Lung microvascular endothelial cell (primary cell): Measurements from ENCODE around the gene TDRD12. TPM values are rescaled to one million over a fixed set of nuclear protein-coding genes. Genes with fewer than 3 reads are reported as not detected.

Source experiments
- DNase-seq, 2 donors: peaks; one replicate each; pipeline versions ENCODE4 v3.0.0 to v3.0.0-alpha.2; 2010; ENCODE audit warnings: low read depth in 2 of 2
- total RNA-seq: library from RNA; depleted of rRNA; stranded (reverse); fragments of >200 nt; gene quantifications from 2 replicates; pipeline ENCODE4 v1.2.1, GENCODE V29; 2014

TDRD12 gene, protein sequence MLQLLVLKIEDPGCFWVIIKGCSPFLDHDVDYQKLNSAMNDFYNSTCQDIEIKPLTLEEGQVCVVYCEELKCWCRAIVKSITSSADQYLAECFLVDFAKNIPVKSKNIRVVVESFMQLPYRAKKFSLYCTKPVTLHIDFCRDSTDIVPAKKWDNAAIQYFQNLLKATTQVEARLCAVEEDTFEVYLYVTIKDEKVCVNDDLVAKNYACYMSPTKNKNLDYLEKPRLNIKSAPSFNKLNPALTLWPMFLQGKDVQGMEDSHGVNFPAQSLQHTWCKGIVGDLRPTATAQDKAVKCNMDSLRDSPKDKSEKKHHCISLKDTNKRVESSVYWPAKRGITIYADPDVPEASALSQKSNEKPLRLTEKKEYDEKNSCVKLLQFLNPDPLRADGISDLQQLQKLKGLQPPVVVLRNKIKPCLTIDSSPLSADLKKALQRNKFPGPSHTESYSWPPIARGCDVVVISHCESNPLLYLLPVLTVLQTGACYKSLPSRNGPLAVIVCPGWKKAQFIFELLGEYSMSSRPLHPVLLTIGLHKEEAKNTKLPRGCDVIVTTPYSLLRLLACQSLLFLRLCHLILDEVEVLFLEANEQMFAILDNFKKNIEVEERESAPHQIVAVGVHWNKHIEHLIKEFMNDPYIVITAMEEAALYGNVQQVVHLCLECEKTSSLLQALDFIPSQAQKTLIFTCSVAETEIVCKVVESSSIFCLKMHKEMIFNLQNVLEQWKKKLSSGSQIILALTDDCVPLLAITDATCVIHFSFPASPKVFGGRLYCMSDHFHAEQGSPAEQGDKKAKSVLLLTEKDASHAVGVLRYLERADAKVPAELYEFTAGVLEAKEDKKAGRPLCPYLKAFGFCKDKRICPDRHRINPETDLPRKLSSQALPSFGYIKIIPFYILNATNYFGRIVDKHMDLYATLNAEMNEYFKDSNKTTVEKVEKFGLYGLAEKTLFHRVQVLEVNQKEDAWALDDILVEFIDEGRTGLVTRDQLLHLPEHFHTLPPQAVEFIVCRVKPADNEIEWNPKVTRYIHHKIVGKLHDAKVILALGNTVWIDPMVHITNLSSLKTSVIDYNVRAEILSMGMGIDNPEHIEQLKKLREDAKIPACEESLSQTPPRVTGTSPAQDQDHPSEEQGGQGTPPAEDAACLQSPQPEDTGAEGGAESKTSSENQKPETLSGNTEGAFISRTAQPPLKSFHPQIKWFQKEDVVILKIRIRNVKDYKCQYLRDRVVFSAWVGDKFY (N-terminal part only)
- total RNA-seq: 0.40 and 1.5 TPM in 2 replicates

DNA sequence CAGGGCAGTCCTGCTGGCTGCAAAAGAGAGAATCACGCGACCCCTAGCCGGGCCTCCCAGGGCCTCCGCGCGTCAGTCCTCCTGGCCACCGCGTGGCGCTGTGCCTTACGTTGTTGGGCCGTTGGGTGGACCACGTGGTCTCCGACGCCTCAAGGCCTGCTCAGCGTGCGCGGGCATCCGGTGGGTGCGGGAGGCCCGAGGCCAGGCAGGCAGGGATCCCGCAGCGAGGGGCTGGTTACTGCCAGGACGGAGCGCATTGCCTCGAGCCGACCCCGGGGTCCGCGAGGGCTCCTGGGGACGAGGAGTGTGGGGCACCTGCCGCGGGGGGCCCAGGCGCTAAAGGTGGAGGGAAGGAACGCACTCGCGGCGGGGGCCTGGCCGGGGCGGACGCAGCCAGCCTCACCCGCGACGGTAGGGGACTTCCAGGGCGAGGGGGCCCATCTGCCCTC, at the start of gene TDRD12:
Gene TDRD12, plus strand, starts transcription at position 157 of the 449 bp plus-strand sequence. CDS start 306 bp downstream, outside the sequence.
- DNase-seq: no peak

DNA sequence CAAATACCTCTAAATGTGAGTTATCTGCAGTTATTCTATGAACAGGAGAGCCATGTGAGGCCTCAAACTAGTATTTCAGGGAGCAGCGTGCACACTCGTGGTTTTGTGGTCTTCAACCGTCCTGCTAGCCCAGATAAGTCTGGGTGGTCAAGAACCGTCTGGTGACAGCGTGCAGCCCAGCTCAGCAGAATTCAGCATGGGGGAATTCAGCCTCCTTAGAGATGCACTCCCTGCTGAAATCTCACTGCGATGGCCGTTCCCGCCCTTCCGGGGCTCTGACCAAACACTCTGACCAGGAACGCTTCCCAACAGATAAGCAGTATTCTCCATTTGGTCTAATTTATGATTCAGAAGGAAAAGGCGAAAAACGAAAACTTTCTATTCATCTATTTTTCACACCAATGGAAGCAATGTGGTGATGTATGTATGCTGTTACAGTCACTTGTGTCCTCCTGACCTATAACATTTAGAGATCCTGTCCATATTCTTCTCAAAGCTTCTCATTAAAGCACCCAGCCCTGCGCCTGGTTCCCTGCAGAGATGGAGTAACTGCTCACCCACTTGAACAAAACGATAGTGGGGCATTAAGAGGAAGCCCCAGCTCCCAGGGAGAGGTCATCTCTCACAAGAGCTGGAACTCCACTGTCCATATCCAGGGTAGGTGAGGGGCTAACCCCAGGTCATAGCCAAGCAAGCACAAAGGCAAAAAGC, 47.5 kb upstream of the TDRD12 start:
- DNase-seq: no peak

DNA sequence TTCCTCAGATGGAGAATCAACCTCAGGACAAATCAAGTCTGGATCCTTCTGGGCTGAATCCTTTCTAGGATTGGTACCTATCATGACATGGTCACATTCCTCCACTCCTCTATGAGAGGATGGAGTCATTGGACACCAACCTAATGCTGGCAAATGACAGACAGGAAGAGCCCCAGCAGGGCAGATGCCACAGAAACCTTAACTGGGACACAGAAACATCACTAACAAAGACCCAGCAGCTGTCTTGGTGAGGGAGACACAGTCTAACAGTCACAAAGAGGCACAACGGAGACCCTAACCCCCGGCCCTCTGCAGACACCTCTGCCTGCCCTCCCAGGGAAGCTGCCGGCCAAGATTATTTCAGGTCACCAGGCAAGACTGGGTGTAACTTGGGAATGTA, 46.7 kb upstream of the TDRD12 start:
- no peak for DNase-seq

DNA sequence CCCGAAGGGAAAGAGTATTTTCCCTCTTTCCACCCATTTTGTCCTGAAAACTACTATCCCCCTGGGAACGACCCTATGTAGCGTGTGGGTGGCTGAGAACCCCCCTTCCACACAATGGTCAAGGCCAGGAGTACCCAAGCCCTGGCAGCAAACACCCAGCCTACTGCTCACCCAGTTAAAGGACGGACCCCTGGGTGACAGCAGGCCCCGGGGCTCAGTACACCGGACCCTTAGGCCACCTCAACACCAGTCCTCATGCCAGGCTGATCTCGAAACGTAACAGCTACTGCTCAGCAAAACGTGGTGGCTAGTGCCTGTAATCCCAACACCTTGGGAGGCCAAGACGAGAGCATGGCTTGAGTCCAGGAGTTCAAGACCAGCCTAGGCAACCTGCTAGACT, 46.0 kb upstream of the TDRD12 start:
- no peak for DNase-seq

DNA sequence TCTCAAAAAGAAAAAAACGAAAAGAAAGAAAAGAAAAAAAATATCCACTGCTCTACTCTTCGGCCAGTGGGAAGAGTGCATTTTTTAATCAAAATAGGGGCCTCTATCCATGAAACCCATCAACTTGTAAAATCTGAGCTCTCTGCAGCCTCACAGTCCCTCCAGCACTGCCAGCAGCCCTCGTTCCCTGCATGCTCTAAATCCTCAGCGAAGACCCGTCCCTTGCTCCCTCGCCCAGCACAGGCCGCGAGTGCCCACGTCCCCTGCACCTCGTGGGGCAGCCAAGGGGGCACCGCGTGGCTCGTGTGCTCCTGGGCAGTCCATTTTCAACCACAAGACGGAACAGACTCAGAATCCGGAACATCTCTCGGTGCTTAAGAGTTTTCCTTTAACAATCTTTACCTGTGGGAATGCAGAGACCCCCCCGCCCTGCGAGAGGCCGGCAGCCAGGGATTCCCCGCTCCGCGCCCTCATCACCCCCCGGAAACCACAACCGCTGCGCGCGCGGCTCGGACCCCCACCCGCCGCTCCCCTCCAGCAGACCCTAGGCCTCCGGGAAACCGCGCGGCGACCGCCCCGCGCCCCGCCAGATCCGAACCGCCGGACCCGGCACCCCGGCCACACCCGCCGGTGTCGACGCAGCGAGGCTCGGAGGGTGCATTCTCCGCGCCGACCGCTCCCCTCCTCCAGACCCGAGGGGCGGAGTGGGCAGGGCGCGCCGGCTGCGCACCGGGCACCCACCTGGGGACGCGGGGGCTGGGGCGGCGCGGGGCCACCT, 45.2 kb upstream of the TDRD12 start:
- peak in 1 of 2 donors; percentile 26 for DNase-seq

DNA sequence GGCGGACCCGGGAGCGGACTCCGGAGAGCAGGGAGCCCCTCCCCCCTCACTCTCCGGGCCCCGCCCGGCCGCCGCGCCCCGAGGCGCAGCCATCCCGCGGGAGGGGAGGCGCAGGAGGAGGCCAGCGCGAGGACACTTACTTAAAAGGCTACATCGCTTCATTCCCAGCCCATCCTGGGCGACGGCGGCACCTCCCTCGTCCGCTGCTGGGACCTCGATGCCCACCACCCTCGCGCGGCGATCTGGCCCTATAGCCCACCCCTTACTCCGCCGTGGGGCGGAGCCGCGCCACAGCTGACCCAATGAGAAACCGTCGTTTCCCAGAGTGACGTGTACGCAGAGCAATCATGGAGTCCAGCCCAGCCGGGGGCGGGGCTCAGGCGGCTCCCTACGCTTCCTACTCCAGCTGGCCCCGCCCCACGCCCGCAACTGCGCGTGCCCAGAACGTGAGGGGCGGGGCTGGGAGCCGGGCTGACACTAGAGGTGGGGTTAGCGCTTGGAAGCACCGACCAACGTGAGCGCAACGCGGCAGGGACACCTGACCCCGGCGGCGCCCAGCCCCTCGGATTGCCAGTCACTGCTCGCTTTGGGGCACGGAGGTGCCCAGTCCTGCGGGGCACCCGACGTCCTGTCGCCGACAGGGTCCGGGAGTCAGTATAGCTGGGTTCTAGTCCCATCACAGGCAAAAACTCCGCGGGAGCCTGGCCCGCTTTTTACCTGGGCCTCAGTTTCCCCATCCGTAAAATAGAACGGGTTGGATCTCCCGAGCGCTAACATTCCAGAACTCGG, 44.4 kb upstream of the TDRD12 start, which contains the start of gene ANKRD27:
Gene ANKRD27, minus strand, starts transcription at position 250 of the 789 bp plus-strand sequence. CDS start 16,165 bp downstream, outside the sequence.
- peak; percentile 98 to 99 for DNase-seq

DNA sequence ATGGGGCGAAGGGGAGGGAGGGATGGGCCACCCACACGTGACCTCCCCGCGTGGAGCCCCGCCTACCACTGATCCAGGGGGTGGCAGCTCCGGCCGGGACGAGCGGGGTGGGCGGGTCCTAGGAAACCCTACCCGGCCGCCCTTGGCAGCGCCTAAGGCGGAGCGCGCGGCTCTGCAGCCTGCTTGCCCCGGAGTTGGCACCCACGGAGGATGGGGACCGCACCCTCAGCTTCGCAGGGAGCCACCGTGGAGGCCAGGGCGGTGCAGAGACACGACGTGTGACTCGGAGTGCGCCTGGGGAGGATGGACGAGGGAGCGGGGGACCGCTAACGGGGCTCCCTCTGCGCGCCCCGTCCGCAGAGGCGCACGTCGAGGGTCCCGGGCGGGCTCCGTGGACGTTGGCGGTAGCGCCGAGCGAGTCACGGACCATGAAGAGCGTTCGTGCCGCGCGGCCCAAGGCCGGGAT, 43.8 kb upstream of the TDRD12 start, which contains the start of gene RGS9BP:
Gene RGS9BP, plus strand, starts transcription at position 129 of the 466 bp plus-strand sequence. CDS start 416 bp downstream, outside the sequence.
- peak; percentile 79 to 85 for DNase-seq

DNA sequence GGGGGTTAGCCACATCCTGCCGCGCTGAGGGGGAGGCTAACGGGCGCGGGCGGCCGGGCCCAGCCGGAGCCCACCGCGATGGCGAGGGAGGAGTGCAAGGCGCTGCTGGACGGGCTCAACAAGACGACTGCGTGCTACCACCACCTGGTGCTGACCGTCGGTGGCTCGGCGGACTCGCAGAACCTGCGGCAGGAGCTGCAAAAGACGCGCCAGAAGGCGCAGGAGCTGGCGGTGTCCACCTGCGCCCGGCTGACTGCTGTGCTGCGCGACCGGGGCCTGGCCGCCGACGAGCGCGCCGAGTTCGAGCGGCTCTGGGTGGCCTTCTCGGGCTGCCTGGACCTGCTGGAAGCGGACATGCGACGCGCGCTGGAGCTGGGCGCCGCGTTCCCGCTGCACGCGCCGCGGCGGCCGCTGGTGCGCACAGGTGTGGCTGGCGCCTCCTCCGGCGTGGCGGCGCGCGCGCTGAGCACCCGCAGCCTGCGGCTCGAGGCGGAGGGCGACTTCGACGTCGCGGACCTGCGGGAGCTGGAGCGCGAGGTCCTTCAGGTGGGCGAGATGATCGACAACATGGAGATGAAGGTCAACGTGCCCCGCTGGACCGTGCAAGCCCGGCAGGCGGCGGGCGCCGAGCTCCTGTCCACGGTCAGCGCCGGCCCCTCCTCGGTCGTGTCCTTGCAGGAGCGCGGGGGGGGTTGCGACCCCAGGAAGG, 43.2 kb upstream of the TDRD12 start:
- peak; percentile 19 to 37 for DNase-seq

DNA sequence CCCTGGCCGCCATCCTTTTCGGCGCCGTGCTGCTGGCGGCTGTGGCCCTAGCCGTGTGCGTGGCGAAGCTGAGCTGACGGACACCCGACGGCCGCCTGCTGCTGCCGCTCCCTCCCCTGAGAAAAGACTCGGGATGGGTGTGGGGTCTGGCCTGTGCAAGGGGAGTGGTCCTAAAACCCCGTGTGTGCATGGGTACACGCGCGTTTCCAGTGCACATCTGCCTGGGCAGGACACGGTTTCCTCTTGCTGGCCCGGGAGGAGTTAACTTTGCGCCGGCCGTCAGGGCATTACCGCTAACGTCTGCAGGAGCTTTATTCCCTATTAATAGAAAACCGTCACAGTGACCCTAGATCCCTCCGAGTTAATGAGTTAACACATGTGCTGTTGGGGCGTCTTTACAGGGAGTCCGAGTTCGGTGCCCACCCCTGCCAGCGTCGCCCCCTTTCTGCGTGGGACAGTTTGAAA, 42.6 kb upstream of the TDRD12 start:
- no peak for DNase-seq

DNA sequence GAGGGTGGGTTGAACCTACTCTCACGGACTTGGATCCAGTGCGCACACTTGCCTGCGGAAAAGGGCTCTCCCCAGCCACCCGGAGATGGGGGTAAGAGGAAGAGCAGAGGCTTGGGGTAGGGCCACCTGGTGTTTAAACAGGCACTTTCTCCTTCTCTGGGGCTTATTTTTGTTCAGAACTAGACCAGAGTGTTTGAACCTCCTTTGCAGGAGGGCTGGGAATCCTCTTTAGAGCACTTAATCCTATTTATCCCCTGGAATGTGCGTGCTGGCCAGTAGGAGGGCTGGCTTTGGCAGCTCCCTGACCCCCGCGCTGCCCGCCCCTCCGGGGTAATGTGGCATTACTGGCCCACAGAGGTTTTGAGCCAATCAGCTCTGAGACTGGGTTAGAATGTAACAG, 41.9 kb upstream of the TDRD12 start:
- DNase-seq: no peak

DNA sequence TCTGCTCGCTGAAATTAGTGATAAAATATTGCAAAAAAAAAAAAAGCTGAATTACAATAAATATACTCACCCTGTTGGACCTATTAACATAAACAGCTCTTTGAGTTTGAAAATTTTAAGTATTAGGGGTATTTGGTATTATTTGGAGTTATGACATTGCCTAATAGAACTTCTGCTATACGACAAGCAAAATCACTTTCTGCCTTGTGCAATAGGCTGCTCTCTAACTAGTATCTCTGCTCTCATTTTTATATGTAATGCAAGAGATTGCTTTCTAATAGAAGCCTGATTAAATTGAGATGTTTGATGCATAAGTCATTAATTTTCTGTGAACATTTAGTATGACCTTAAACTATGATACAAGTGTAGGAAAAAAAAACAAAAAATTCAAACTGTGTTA, 38.6 kb upstream of the TDRD12 start:
- no peak for DNase-seq

DNA sequence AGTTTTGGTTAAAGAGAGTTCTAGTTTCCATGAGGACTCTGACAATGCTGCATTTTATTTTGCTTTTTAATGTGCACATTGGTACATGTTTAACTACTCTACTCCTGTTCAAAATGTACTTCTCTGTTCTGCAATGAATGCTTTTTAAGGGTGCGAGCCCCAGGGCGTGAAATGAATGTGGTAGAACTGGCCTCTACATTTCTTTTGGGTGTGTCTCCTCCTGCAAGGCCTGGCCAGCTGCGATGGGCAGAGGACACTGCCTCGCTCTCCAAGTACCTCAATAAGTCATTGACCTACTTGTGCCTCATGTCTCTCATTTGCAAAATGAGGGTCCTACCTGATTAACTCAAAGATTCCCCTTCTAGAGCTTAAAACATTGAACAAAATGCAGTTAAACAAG, 37.2 kb upstream of the TDRD12 start:
- no peak for DNase-seq

DNA sequence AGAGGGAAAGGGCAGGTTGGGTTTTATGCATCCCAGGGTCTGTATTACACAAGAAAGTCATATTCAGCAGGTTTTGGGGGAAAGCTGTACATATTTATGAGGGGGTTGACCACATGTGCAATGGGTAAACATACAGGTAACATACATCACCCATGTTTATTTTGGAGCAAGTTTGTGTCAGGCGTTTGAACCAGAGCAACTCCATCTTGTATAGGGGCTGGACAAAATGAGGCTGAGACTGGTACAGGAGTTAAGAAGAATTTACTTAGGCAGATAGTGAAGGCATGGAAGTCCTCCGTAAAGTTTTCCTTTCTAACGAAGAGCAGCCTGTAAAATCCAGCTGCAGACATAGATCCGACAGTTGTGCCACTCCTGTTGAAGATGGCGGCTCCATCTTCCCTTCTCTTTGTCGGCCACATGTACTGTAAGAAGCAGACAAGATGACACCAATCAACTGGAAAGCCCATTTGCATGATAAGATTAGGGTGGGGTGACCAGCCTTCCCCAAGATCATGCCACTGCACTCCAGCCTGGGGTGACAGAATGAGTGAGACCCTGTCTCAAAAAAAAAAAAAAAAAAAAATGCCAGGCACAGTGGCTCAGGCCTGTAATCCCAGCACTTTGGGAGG, 32.6 kb upstream of the TDRD12 start:
- no peak for DNase-seq

DNA sequence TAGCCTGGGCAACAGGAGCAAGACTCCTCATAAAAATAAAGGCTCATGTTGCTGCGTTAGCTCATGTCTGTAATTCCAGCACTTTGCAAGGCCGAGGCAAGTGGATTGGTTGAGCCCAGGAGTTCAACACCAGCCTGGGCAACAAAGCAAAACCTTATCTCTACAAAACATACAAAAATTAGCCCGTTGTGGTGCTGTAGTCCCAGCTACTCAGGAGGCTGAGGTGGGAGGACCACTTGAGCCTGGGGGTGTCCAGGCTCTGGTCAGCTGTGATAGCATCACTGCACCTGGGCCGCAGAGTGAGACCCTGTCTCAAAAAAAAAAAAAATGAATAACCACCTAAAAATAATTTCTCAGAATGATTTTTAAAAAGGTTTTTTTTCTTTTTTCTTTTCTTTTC, 31.9 kb upstream of the TDRD12 start:
- DNase-seq: no peak

DNA sequence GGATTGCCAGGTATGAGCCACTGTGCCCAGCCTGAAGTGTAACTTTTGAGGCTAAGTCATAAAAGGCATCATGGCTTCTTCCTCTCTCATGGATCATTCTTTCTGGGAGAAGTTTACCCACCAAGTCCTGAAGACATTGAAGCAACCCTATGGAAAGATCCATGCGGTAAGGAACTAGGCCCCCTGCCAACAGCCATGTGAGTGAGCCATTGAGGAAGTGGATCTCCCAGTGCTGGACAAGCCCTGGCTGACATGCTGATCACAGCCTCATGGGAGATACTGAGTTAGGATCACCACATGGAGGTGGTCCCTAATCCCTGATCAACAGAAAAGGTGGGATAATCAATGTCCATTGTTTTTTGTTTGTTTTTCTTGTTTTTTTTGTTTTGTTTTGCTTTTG, 31.3 kb upstream of the TDRD12 start:
- peak; percentile 19 to 27 for DNase-seq

DNA sequence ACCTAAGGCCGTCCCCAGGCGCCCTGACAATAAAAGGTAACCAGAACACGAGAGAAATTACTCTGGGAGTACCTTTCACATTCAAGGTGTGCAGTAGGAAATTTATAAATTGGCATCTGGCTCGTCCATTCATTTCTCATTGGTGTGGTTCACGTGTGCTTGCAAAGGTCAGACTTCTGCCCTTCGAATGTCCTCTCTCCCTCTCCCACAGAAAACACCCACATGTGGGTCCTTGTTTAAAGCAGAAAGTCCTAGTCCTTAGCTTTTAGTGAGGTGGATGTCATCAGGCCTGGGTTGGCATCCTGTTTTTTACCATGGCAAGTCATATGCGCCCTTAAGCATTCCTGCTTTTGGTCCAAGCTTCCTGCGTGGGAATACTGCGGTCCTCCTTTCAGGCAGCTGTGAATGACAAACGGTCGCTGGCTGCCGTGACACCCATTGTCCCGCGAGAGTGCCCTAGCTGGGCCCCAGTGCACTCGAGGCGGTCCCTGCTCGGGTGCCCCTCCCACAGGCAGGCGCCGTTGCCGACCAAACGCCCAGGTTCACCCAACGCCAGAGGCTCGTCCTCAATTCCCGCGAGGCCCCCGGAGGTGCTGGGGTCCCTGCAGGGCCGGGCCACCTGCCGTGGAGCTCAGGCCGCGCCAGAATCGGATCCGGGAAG, 28.1 kb upstream of the TDRD12 start, which contains the start of gene NUDT19:
Gene NUDT19, plus strand, starts transcription at position 531 of the 661 bp plus-strand sequence. CDS start 140 bp downstream, outside the sequence.
- peak; percentile 85 to 90 for DNase-seq
